ENCODE data around the gene PSMG4.

The PSMG4 gene

GRCh38 chr6:3312604-3313231 lies 54.0 kb downstream of the PSMG4 start:
- no peak for DNase-seq

GRCh38 chr6:3314176-3314575 lies 55.4 kb downstream of the PSMG4 start:
- DNase-seq, result no peak

- no peak for DNase-seq
These were observed 56.1 kb downstream of the PSMG4 start for GRCh38 chr6:3314621-3315467.

- no peak for DNase-seq
These were observed 57.1 kb downstream of the PSMG4 start for GRCh38 chr6:3315841-3316240.

GRCh38 chr6:3316331-3316730 lies 57.6 kb downstream of the PSMG4 start:
- DNase-seq, result no peak

- DNase-seq, result no peak
These were observed 58.1 kb downstream of the PSMG4 start for GRCh38 chr6:3316818-3317217.
